Measurements from ENCODE around the gene PCDHGB4.
"Not testable (repeated sequence)": the region's sequence is repeated elsewhere in the genome, so short reads cannot be mapped to it uniquely, and the experiment has no call there.

PCDHGB4 gene

GRCh38 chr5:141369994-141370848 is 17.3 kb upstream of the PCDHGB4 start, which contains the start of gene PCDHGB3:
Gene PCDHGB3, plus strand, starts transcription at chr5:141370242. Its CDS starts 153 bp downstream, at chr5:141370395.
- DNase-seq: peak; percentile 51

- DNase-seq: no peak
Observed at GRCh38 chr5:141371572-141372475, 15.7 kb upstream of the PCDHGB4 start.

GRCh38 chr5:141373673-141374317 is 13.7 kb upstream of the PCDHGB4 start, which contains the start of gene PCDHGA6:
Gene PCDHGA6, plus strand, starts transcription at chr5:141373891. Its CDS starts 193 bp downstream, at chr5:141374084.
- peak; percentile 12 for DNase-seq

GRCh38 chr5:141374627-141375026 is 12.9 kb upstream of the PCDHGB4 start:
- DNase-seq: no peak

GRCh38 chr5:141375444-141376155 is 11.9 kb upstream of the PCDHGB4 start:
- DNase-seq: not testable (repeated sequence)

GRCh38 chr5:141382469-141383294 is 4.8 kb upstream of the PCDHGB4 start, which contains the start of gene PCDHGA7:
Gene PCDHGA7, plus strand, starts transcription at chr5:141382742. Its CDS starts 158 bp downstream, at chr5:141382900.
- DNase-seq: no peak

GRCh38 chr5:141383345-141383744 is 4.2 kb upstream of the PCDHGB4 start:
- DNase-seq: no peak

- DNase-seq: no peak
Observed at GRCh38 chr5:141384471-141385267, 2.8 kb upstream of the PCDHGB4 start.

GRCh38 chr5:141388661-141389060 is 1.2 kb downstream of the PCDHGB4 start:
- DNase-seq: no peak

- DNase-seq: no peak
Observed at GRCh38 chr5:141389153-141390042, 1.9 kb downstream of the PCDHGB4 start.

- no peak for DNase-seq
Observed at GRCh38 chr5:141392429-141393198, 5.1 kb downstream of the PCDHGB4 start, which contains the start of gene PCDHGA8. Gene PCDHGA8, plus strand, starts transcription at chr5:141392633. Its CDS starts 181 bp downstream, at chr5:141392814.

- DNase-seq: no peak
Observed at GRCh38 chr5:141393267-141393666, 5.8 kb downstream of the PCDHGB4 start.

GRCh38 chr5:141394401-141395187 is 7.1 kb downstream of the PCDHGB4 start:
- DNase-seq: not testable (repeated sequence)

- peak; percentile 44 for DNase-seq
Observed at GRCh38 chr5:141397756-141398551, 10.5 kb downstream of the PCDHGB4 start, which contains the start of gene PCDHGB5. Gene PCDHGB5, plus strand, starts transcription at chr5:141397947. Its CDS starts 181 bp downstream, at chr5:141398128.

GRCh38 chr5:141398608-141399007 is 11.1 kb downstream of the PCDHGB4 start:
- DNase-seq: no peak

GRCh38 chr5:141399555-141400258 is 12.2 kb downstream of the PCDHGB4 start:
- no peak for DNase-seq

All from CD4-positive, alpha-beta T cell treated with Interleukin-10 for 1 hour (primary cell).